OCI-LY3 (cell line): ENCODE data around the gene EBLN1.

Source experiments
- EZH2phosphoT487 ChIP-seq: fragments of 200-600 bp; shearing (Covaris generic); IDR thresholded peaks from 2 replicates; pipeline ENCODE4 v1.6.1; 2018; ENCODE audit warnings: antibody characterized with exemption, mixed run types, low read depth
- TF ChIP-seq, protein P1 (sequence below): fragments of 200-600, 300-600 bp; sonication (generic); IDR thresholded peaks from 2 replicates; pipeline ENCODE4 v1.5.1; 2014; ENCODE audit warnings: antibody characterized with exemption, low read length, low read depth

DNA sequence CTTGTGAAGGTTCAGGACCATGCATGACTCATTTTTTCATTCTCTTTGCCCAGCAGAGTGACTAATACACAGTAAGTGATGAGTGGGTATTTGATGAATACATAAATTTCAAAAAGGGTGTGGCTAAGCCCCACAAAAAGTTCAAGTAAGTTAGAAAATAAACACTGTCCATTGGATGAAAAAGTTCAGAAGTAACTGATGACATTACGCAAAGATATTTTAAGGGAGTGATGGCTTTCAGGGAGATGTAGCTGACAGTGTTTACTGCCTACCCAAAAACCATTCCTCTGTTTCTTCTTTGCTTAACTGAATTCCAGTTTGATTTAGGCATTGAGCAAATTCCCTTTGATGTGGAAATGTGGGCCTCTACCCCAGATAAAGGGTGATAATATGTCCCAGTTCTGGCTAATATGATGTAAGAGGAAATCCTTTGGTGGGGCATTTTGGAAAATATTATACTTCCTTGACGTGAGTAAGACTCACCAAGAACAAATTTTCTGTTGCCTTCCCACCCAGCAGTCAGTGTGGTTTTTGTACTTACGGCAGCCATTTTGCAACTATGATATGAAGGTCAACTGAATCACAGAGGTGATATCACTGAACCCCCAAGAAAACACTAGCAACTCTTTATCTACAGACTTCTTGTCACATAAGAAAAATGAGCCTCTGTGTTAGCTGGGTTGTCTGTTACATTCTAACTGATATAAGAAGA, 29.0 kb upstream of the EBLN1 start:
- TF ChIP-seq, protein P1, sequence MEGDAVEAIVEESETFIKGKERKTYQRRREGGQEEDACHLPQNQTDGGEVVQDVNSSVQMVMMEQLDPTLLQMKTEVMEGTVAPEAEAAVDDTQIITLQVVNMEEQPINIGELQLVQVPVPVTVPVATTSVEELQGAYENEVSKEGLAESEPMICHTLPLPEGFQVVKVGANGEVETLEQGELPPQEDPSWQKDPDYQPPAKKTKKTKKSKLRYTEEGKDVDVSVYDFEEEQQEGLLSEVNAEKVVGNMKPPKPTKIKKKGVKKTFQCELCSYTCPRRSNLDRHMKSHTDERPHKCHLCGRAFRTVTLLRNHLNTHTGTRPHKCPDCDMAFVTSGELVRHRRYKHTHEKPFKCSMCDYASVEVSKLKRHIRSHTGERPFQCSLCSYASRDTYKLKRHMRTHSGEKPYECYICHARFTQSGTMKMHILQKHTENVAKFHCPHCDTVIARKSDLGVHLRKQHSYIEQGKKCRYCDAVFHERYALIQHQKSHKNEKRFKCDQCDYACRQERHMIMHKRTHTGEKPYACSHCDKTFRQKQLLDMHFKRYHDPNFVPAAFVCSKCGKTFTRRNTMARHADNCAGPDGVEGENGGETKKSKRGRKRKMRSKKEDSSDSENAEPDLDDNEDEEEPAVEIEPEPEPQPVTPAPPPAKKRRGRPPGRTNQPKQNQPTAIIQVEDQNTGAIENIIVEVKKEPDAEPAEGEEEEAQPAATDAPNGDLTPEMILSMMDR, result no peak
- no peak for TF ChIP-seq EZH2phosphoT487
